Trophoblast cell (in vitro differentiated cells and primary cell): Measurements from ENCODE around the gene CTNNA3.

ENCODE experiments used
- DNase-seq, 2 donors: peaks; one replicate each; pipeline ENCODE4 v3.0.0-alpha.2; 2016
- H2AFZ ChIP-seq: 2 replicates; pipeline ENCODE4 v1.6.1; 2013; ENCODE audit warnings: low read length, moderate library complexity, mild to moderate bottlenecking; ENCODE audit not compliant: insufficient read depth, poor library complexity
- H2AK5ac ChIP-seq: 2 replicates; pipeline ENCODE4 v1.6.1; 2013; ENCODE audit warnings: mild to moderate bottlenecking, low read length
- H2BK120ac ChIP-seq: 2 replicates; pipeline ENCODE4 v1.6.1; 2013; ENCODE audit warnings: low read length, mild to moderate bottlenecking, moderate library complexity; ENCODE audit not compliant: insufficient read depth, poor library complexity
- H2BK12ac ChIP-seq: 2 replicates; pipeline ENCODE4 v1.6.1; 2013; ENCODE audit warnings: mild to moderate bottlenecking, low read length, moderate library complexity
- H2BK5ac ChIP-seq: 2 replicates; pipeline ENCODE4 v1.6.1; 2013; ENCODE audit warnings: low read length, low read depth, moderate library complexity, mild to moderate bottlenecking; ENCODE audit not compliant: poor library complexity
- H3K14ac ChIP-seq: 2 replicates; pipeline ENCODE4 v1.6.1; 2013; ENCODE audit warnings: mild to moderate bottlenecking, low read length
- H3K18ac ChIP-seq: 2 replicates; pipeline ENCODE4 v1.6.1; 2013; ENCODE audit warnings: mild to moderate bottlenecking, low read length
- H3K23ac ChIP-seq: 2 replicates; pipeline ENCODE4 v1.6.1; 2013; ENCODE audit warnings: low read length
- H3K27ac ChIP-seq: 2 replicates; pipeline ENCODE4 v1.5.1; 2013; ENCODE audit warnings: low read depth, mild to moderate bottlenecking, inconsistent platforms, low read length, moderate library complexity
- H3K27me3 ChIP-seq: 2 replicates; pipeline ENCODE4 v1.6.1; 2013; ENCODE audit warnings: inconsistent platforms, mild to moderate bottlenecking, low read length, moderate library complexity; ENCODE audit not compliant: insufficient read depth
- H3K36me3 ChIP-seq, 2 experiments: 1 replicate in 1 of 2; 2 replicates in 1 of 2; pipeline ENCODE4 v1.6.1; 2013; ENCODE audit warnings: low read length in 2 of 2, mild to moderate bottlenecking in 2 of 2, moderate library complexity in 1 of 2; ENCODE audit not compliant: insufficient read depth in 2 of 2, control insufficient read depth in 1 of 2
- H3K4ac ChIP-seq: 2 replicates; pipeline ENCODE4 v1.6.1; 2013; ENCODE audit warnings: low read depth, mild to moderate bottlenecking, low read length, moderate library complexity
- H3K4me1 ChIP-seq, 2 experiments: 1 replicate in 1 of 2; 2 replicates in 1 of 2; pipeline ENCODE4 v1.6.1; 2013; ENCODE audit warnings: low read length in 2 of 2, mild to moderate bottlenecking in 2 of 2, moderate library complexity in 1 of 2; ENCODE audit not compliant: insufficient read depth in 2 of 2, control insufficient read depth in 1 of 2
- H3K4me2 ChIP-seq: 2 replicates; pipeline ENCODE4 v1.6.1; 2013; ENCODE audit warnings: inconsistent platforms, mild to moderate bottlenecking, low read length, moderate library complexity
- H3K4me3 ChIP-seq: 2 replicates; pipeline ENCODE4 v1.5.1; 2013; ENCODE audit warnings: mild to moderate bottlenecking, low read depth, low read length, inconsistent platforms
- H3K79me1 ChIP-seq: one replicate; pipeline ENCODE4 v1.6.1; 2013; ENCODE audit warnings: low read length
- H3K79me2 ChIP-seq: 2 replicates; pipeline ENCODE4 v1.6.1; 2013; ENCODE audit warnings: low read length, mild to moderate bottlenecking; ENCODE audit not compliant: control insufficient read depth, insufficient read depth, poor library complexity
- H3K9ac ChIP-seq: 2 replicates; pipeline ENCODE4 v1.6.1; 2013; ENCODE audit warnings: mild to moderate bottlenecking, low read length
- H3K9me3 ChIP-seq: 2 replicates; pipeline ENCODE4 v1.6.1; 2013; ENCODE audit warnings: low read depth, mild to moderate bottlenecking, control low read depth, inconsistent platforms, low read length; ENCODE audit not compliant: insufficient read depth
- H4K12ac ChIP-seq: 2 replicates; pipeline ENCODE4 v1.6.1; 2013; ENCODE audit warnings: low read depth, mild to moderate bottlenecking, low read length, moderate library complexity
- H4K8ac ChIP-seq: 2 replicates; pipeline ENCODE4 v1.6.1; 2013; ENCODE audit warnings: low read depth, mild to moderate bottlenecking, low read length, moderate library complexity
- H4K91ac ChIP-seq: one replicate; pipeline ENCODE4 v1.6.1; 2013; ENCODE audit warnings: low read depth, mild to moderate bottlenecking, low read length, moderate library complexity
- WGBS: extraction: QIAGEN DNeasy Blood & Tissue Kit; methylation state at CpG from one replicate; pipeline ENCODE4 v1.1.7; 2013; ENCODE audit warnings: missing lambda C conversion rate; ENCODE audit not compliant: insufficient read length, insufficient coverage; ENCODE audit errors: extremely low coverage; 5-methylcytosine and 5-hydroxymethylcytosine counted together

CTNNA3 gene

DNA sequence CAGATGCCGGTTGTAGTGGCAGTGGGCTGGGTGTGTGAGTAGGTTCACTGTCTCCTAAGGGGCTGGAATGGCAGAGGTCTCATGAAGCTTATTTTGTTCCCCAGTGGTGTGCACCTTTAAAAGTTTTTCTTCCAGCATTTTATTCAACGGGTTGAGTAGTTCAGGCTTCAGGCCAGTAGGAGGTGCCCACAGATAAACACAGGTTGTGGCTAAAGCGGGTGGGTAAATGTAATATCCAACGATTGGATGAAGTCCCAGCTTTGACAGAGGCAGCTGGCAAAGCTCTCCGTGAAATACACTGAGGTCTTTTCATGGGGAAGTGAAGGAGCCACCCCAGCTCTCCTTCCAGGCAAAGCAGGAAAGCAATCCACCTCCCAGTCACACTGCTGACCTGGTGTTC is 1109.9 kb downstream of the CTNNA3 start:
- Histone ChIP-seq H2BK120ac (no peak overlapping the region), H3K27ac (no peak overlapping the region), H3K9me3 (no peaks in the 10 kb centered on the region), H3K4me3 (no peak overlapping the region), H3K79me2 (no peaks in the 10 kb centered on the region), H3K4me1 (no peaks in the 10 kb centered on the region), H2BK5ac (no peak overlapping the region), H3K36me3 (no peaks in the 10 kb centered on the region), H2AFZ (no peak overlapping the region), H3K18ac (no peak overlapping the region), H4K8ac (no peak overlapping the region), H3K23ac (no peak overlapping the region), H4K91ac (no peak overlapping the region), H3K14ac (no peak overlapping the region), H3K27me3 (no peaks in the 10 kb centered on the region), H2BK12ac (no peak overlapping the region), H3K79me1 (no peaks in the 10 kb centered on the region), H3K9ac (no peak overlapping the region), H3K4ac (no peak overlapping the region), H2AK5ac (no peak overlapping the region), H3K4me2 (no peak overlapping the region), H4K12ac (no peak overlapping the region)
- no CpG with 5 or more reads among the region's 5 CpGs for WGBS
- DNase-seq = no peak

DNA sequence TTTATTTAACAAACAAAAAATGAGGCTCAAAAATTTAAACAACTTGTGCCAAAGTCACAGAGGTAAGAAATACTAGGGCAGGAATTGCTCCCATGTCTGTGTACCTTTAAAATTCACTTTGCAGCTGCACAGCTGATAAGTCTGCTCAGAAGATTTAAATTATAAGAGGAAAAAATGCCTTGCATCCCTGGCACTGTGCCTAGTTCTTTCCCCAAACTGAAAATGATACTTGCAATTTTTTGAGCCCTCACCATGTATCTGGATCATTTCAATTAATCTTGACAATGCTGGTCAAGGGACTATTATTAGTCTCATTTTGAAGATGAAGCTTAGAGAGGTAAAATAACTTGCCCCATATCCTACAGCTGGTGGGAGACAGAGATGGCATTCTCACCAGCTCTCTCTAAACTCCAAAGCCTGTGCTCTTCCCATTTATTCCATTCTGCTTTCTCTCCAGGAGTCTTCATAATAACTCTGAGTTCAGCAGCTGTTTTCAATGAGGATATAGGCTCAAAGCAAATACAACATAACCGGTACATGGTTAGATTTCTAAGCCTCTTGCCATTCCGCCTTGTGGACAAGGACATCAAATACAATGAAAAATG is 1120.6 kb downstream of the CTNNA3 start:
- WGBS = no CpG with 5 or more reads among the region's 2 CpGs
- Histone ChIP-seq H2BK120ac (no peak overlapping the region), H3K14ac (no peak overlapping the region), H3K79me1 (no peaks in the 10 kb centered on the region), H3K9ac (no peak overlapping the region), H4K12ac (no peak overlapping the region), H2BK12ac (no peak overlapping the region), H3K9me3 (no peaks in the 10 kb centered on the region), H2BK5ac (no peak overlapping the region), H3K18ac (no peak overlapping the region), H2AFZ (no peak overlapping the region), H3K4me2 (no peak overlapping the region), H3K36me3 (no peaks in the 10 kb centered on the region), H3K27ac (no peak overlapping the region), H3K4ac (no peak overlapping the region), H4K91ac (no peak overlapping the region), H3K79me2 (no peaks in the 10 kb centered on the region), H3K23ac (no peak overlapping the region), H3K4me1 (no peaks in the 10 kb centered on the region), H3K27me3 (no peaks in the 10 kb centered on the region), H4K8ac (no peak overlapping the region), H2AK5ac (no peak overlapping the region), H3K4me3 (no peak overlapping the region)
- DNase-seq = no peak

DNA sequence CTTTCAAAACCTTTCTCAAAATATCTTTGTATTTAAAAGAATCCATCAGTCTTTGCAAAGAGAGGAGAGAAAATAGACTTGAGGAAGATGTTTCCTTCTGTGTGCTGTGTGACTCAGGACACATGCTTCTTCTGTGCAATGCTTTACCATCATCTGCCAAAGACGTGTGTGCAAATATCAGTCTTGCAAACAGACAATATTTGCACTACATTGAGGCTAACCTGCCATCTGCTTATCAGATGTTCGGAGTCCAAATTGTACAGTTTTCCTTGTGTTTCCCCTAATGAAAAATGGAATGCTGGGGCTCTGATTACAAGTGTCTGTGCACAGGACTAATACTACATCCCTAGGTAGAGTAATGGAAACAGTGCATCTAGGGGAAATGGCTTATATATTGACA is 1123.3 kb downstream of the CTNNA3 start:
- no peaks in the 10 kb centered on the region for H3K79me2 ChIP-seq
- no CpG with 5 or more reads among the region's 2 CpGs for WGBS
- no peak overlapping the region for H2BK5ac ChIP-seq
- no peak overlapping the region for H3K4me2 ChIP-seq
- H4K12ac ChIP-seq = no peak overlapping the region
- H2AFZ ChIP-seq = no peak overlapping the region
- H3K4ac ChIP-seq = no peak overlapping the region
- H2AK5ac ChIP-seq = no peak overlapping the region
- no peak overlapping the region for H3K27ac ChIP-seq
- no peak overlapping the region for H3K9ac ChIP-seq
- no peak for DNase-seq
- no peak overlapping the region for H3K14ac ChIP-seq
- no peaks in the 10 kb centered on the region for H3K79me1 ChIP-seq
- no peak overlapping the region for H2BK12ac ChIP-seq
- H3K4me1 ChIP-seq = no peaks in the 10 kb centered on the region
- H3K27me3 ChIP-seq = no peaks in the 10 kb centered on the region
- no peak overlapping the region for H4K91ac ChIP-seq
- H4K8ac ChIP-seq = no peak overlapping the region
- H3K18ac ChIP-seq = no peak overlapping the region
- H3K9me3 ChIP-seq = no peaks in the 10 kb centered on the region
- no peaks in the 10 kb centered on the region for H3K36me3 ChIP-seq
- H2BK120ac ChIP-seq = no peak overlapping the region
- no peak overlapping the region for H3K23ac ChIP-seq
- no peak overlapping the region for H3K4me3 ChIP-seq

DNA sequence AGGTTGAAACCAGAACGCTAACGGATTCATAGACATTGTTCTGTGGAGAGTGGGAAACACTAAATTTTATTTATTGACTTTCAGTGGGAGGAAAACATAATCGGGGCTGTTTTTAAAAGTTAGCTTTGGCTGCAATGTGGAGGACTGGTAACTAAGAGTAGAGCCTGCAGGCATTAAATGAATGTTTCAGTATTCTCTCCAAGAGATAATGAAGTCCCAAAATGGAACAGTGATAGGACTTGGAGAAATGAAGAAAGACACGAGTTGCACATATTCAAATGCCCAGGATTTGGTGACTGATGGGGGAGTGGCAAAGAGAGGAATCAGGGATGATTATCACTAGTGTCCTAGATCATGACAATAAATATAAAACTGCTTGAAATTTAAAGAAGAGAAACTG is 1130.0 kb downstream of the CTNNA3 start:
- Histone ChIP-seq H3K23ac (no peak overlapping the region), H3K14ac (no peak overlapping the region), H2BK12ac (no peak overlapping the region), H3K4me3 (no peak overlapping the region), H3K27ac (no peak overlapping the region), H4K91ac (no peak overlapping the region), H3K27me3 (no peaks in the 10 kb centered on the region), H3K36me3 (no peaks in the 10 kb centered on the region), H2AK5ac (no peak overlapping the region), H3K4ac (no peak overlapping the region), H2AFZ (no peak overlapping the region), H3K9ac (no peak overlapping the region), H2BK120ac (no peak overlapping the region), H3K18ac (no peak overlapping the region), H3K79me1 (no peaks in the 10 kb centered on the region), H3K4me1 (no peaks in the 10 kb centered on the region), H4K8ac (no peak overlapping the region), H3K79me2 (no peaks in the 10 kb centered on the region), H3K9me3 (no peaks in the 10 kb centered on the region), H4K12ac (no peak overlapping the region), H3K4me2 (no peak overlapping the region), H2BK5ac (no peak overlapping the region)
- WGBS = no CpG with 5 or more reads among the region's 4 CpGs
- no peak for DNase-seq
